Breast epithelium (tissue), 4 donors: ENCODE results near the gene ZNF600. TPM values are rescaled to one million over a fixed set of nuclear protein-coding genes. Genes with fewer than 3 reads are reported as not detected.
"Not testable (repeated sequence)": the region's sequence is repeated elsewhere in the genome, so short reads cannot be mapped to it uniquely, and the experiment has no call there.

ENCODE experiments used
- DNase-seq, 2 donors: peaks; one replicate each; pipeline ENCODE4 v3.0.0-alpha.2; 2019; ENCODE audit warnings: low spot score in 2 of 2
- H3K27ac ChIP-seq, 2 donors: fragments of 200-600 bp; sonication (generic) in 1 of 2; one replicate each; pipeline ENCODE4 v1.5.1; 2016 to 2019; ENCODE audit warnings: mild to moderate bottlenecking in 1 of 2
- H3K27me3 ChIP-seq, 2 donors: fragments of 200-600 bp; sonication (generic) in 1 of 2; one replicate each; pipeline versions ENCODE4 v1.5.1 to v1.6.0; 2017 to 2019; ENCODE audit warnings: control low read depth in 1 of 2, mild to moderate bottlenecking in 1 of 2
- H3K36me3 ChIP-seq: fragments of 200-600 bp; one replicate; pipeline ENCODE4 v1.5.1; 2019
- H3K4me1 ChIP-seq, 2 donors: fragments of 200-600 bp; sonication (generic); one replicate each; pipeline ENCODE4 v1.5.1; 2016 to 2019; ENCODE audit warnings: control low read depth in 1 of 2
- H3K4me3 ChIP-seq, 3 donors: fragments of 200-600 bp; sonication (generic); 1 replicate in 2 of 3; 2 replicates in 1 of 3; pipeline ENCODE4 v1.5.1; 2016 to 2019; ENCODE audit warnings: mild to moderate bottlenecking in 3 of 3, moderate library complexity in 2 of 3
- H3K9me3 ChIP-seq, 2 donors: fragments of 200-600 bp; sonication (generic) in 1 of 2; one replicate each; pipeline ENCODE4 v1.5.1; 2016 to 2019; ENCODE audit warnings: control low read depth in 1 of 2
- POLR2A ChIP-seq: fragments of 450-650 bp; IDR thresholded peaks from one replicate; pipeline ENCODE4 v1.6.1; 2016; ENCODE audit warnings: antibody characterized with exemption, mild to moderate bottlenecking, moderate library complexity
- POLR2AphosphoS5 ChIP-seq, 3 donors: sonication (generic); formaldehyde crosslinking; IDR thresholded peaks; one replicate each; pipeline ENCODE4 v1.6.1; 2017; ENCODE audit warnings: antibody characterized with exemption in 3 of 3
- intact Hi-C: fragments of 100-400 bp; cut with DNase I; formaldehyde crosslinking; loops from one replicate; pipeline ENCODE4 v1.15.1; 2023; ENCODE audit warnings: low total_unique reads
- total RNA-seq, 3 donors: library from RNA; depleted of rRNA; stranded (reverse); fragments of >200 nt; gene quantifications; one replicate each; pipeline ENCODE4 v1.1.0, GENCODE V29; 2016
- TF ChIP-seq, protein P1 (sequence below), 3 donors: fragments of 450-650 bp; IDR thresholded peaks; one replicate each; pipeline ENCODE4 v1.5.1; 2016 to 2017; ENCODE audit warnings: antibody characterized with exemption in 3 of 3, mild to moderate bottlenecking in 3 of 3, moderate library complexity in 3 of 3

ZNF600 gene
- total RNA-seq, 3 donors from 2014 or later, result 9.8 to 13.3 (median 12.4) TPM

DNA sequence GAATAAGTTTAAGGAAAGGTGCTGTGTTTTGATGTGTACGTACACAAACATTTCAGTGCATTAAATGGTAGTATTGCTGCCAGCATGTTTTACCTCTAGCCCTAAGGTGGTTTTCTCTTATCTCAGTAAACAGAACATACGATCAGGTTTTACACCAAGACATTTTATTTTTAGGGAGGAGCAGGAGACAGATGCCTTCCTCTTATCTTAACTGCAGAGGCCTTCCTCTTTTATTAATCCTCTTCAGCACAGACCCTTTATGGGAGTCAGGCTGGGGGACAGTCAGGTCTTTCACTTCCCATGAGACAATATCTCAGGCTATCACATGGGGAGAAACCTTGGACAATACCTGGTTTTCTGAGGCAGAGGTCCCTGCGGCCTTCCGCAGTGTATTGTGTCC is 36.8 kb downstream of the ZNF600 start:
- intact Hi-C loops, result no loop called here
- no peak overlapping the region for H3K27ac ChIP-seq
- no peak for DNase-seq
- H3K36me3 ChIP-seq, result no peaks in the 10 kb centered on the region
- H3K4me3 ChIP-seq, result no peak overlapping the region
- H3K27me3 ChIP-seq, result no peaks in the 10 kb centered on the region
- H3K9me3 ChIP-seq, result no peaks in the 10 kb centered on the region
- TF ChIP-seq POLR2AphosphoS5 (IDR thresholded peaks at IDR 0.05), result no peak
- TF ChIP-seq, protein P1, sequence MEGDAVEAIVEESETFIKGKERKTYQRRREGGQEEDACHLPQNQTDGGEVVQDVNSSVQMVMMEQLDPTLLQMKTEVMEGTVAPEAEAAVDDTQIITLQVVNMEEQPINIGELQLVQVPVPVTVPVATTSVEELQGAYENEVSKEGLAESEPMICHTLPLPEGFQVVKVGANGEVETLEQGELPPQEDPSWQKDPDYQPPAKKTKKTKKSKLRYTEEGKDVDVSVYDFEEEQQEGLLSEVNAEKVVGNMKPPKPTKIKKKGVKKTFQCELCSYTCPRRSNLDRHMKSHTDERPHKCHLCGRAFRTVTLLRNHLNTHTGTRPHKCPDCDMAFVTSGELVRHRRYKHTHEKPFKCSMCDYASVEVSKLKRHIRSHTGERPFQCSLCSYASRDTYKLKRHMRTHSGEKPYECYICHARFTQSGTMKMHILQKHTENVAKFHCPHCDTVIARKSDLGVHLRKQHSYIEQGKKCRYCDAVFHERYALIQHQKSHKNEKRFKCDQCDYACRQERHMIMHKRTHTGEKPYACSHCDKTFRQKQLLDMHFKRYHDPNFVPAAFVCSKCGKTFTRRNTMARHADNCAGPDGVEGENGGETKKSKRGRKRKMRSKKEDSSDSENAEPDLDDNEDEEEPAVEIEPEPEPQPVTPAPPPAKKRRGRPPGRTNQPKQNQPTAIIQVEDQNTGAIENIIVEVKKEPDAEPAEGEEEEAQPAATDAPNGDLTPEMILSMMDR (IDR thresholded peaks at IDR 0.05), result no peak
- no peak for TF ChIP-seq POLR2A
- no peaks in the 10 kb centered on the region for H3K4me1 ChIP-seq

DNA sequence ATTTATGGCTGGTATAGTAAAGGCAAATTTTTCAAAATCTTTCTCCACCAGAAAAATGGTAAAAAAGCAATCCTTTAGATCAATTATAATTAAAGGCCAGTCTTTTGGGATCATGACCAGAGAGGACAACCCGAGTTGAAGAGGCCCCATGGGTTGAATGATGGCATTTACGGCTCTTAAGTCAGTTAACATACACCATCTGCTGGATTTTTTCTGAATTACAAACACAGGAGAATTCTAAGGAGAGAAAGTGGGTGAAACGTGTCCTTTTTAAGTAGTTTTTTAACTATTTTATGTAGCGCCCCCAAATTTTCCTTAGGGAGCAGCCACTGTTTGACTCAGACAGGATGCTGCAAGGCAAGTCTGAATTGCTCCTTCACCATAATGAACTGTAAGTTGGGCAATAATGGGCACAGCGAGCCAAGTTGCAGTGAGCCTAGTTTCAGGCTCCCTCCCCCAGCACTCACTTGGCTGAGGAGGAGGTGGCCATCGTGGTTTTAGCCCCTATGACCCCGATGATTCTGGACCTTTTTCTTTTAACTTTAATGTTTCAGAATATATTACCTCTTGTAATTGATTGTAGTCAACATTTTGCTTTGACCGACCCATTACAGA is 38.1 kb downstream of the ZNF600 start:
- no peak overlapping the region for H3K27ac ChIP-seq
- no peaks in the 10 kb centered on the region for H3K9me3 ChIP-seq
- no peaks in the 10 kb centered on the region for H3K27me3 ChIP-seq
- DNase-seq, result no peak
- no peaks in the 10 kb centered on the region for H3K36me3 ChIP-seq
- intact Hi-C loops, result no loop called here
- H3K4me1 ChIP-seq, result no peaks in the 10 kb centered on the region
- no peak overlapping the region for H3K4me3 ChIP-seq
- TF ChIP-seq POLR2AphosphoS5 (IDR thresholded peaks at IDR 0.05) (no peak), POLR2A (no peak)
- TF ChIP-seq, protein P1 (IDR thresholded peaks at IDR 0.05), result peak; percentile 19 to 62 (median 42)

DNA sequence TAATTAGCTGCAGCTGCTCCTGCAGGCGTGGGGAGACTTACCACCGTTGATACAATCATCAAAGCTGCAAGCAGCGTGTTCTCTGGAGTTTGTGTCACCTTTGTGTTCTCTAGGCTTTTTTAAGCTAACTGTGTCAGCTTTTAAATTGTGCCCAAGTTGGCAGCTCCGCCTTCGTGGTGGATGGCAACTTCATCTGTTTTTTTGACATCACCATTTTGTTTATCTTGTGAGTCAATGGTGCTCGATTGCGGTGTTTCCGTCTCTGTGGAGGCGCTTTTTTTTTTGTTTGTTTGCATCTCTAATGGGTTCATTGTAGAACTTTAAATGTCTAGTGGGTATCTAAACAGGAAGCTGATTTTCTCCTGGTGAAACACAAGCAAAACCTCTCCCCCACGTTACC is 40.7 kb downstream of the ZNF600 start:
- H3K27me3 ChIP-seq, intact Hi-C loops, H3K4me1 ChIP-seq, DNase-seq, H3K9me3 ChIP-seq, H3K27ac ChIP-seq, H3K36me3 ChIP-seq, H3K4me3 ChIP-seq: not testable (repeated sequence)

DNA sequence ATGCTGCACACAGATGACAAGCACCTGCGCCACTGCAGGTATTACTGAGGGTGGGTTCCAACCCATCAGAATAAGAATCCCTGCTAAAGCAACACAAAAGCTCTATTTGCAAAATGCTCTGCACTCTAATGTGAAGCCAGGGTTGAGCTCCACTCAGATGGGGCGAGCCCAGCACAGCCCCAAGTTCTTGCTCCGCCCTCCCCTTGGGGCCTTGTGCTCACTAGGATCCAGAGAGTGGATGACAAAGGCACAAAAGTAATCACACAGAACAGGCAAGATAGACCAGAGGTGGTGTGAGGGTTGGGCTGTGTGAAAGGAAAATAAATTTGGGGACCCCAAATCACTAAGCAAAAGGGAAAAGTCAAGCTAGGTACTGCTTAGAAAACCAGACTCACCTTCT is 43.5 kb downstream of the ZNF600 start:
- H3K27me3 ChIP-seq, result no peaks in the 10 kb centered on the region
- no peak for DNase-seq
- intact Hi-C loops, result no loop called here
- TF ChIP-seq POLR2A, result no peak
- no peak for TF ChIP-seq POLR2AphosphoS5 (IDR thresholded peaks at IDR 0.05)
- TF ChIP-seq, protein P1 (IDR thresholded peaks at IDR 0.05), result no peak
- H3K36me3 ChIP-seq, result no peaks in the 10 kb centered on the region
- no peaks in the 10 kb centered on the region for H3K9me3 ChIP-seq
- H3K4me3 ChIP-seq, result no peak overlapping the region
- no peak overlapping the region for H3K27ac ChIP-seq
- H3K4me1 ChIP-seq, result no peaks in the 10 kb centered on the region

DNA sequence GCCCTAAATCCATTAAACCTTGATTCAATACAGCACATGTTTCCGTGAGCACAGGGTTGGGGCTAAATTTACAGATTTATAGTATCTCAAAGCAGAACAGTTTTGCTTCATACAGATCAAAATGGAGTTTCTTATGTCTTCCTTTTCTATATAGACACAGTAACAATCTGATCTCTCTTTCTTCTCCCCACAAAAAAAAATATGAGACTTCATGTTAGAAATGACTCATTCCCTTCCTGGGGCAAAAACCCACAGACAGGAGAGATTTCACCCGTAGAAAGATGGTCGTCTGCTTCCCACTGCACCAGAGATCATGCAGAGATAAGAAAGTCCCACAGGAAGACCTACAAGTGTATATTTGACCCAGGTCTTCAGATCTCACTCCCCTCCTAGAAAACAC is 44.1 kb downstream of the ZNF600 start:
- no peaks in the 10 kb centered on the region for H3K9me3 ChIP-seq
- H3K4me1 ChIP-seq, result no peaks in the 10 kb centered on the region
- TF ChIP-seq, protein P1 (IDR thresholded peaks at IDR 0.05), result no peak
- no peak for TF ChIP-seq POLR2A
- TF ChIP-seq POLR2AphosphoS5 (IDR thresholded peaks at IDR 0.05), result no peak
- H3K4me3 ChIP-seq, result no peak overlapping the region
- H3K36me3 ChIP-seq, result no peaks in the 10 kb centered on the region
- DNase-seq, result no peak
- H3K27me3 ChIP-seq, result no peaks in the 10 kb centered on the region
- no peak overlapping the region for H3K27ac ChIP-seq
- intact Hi-C loops, result no loop called here
